GM12872 (cell line): ENCODE measurements around the gene SERTM1.

Experiments
- TF ChIP-seq, protein P1 (sequence below): IDR thresholded peaks from 3 replicates; pipeline ENCODE4 v1.5.1; 2011; ENCODE audit warnings: low read depth, mild to moderate bottlenecking, low read length, moderate library complexity; ENCODE audit not compliant: insufficient read depth

The SERTM1 gene

DNA sequence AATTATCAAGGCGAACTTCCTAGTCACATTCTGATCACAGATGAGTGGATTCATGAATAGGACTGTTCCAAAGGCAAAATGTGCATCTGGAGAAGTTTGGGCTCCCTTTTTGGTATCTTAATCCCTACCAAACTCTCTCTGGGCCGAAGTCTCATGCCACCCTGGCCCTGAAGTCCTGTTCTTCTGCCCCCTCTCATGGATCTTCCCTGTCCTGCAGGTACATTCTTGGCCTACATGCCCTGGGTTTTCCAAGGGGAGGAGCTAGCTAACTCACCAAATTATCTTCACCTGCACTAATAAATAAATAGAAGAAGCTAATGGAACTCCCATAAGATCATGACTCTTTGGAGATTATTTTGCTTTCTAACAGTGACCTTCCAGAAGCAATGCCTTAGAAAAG, 50.3 kb downstream of the SERTM1 start:
- TF ChIP-seq, protein P1, sequence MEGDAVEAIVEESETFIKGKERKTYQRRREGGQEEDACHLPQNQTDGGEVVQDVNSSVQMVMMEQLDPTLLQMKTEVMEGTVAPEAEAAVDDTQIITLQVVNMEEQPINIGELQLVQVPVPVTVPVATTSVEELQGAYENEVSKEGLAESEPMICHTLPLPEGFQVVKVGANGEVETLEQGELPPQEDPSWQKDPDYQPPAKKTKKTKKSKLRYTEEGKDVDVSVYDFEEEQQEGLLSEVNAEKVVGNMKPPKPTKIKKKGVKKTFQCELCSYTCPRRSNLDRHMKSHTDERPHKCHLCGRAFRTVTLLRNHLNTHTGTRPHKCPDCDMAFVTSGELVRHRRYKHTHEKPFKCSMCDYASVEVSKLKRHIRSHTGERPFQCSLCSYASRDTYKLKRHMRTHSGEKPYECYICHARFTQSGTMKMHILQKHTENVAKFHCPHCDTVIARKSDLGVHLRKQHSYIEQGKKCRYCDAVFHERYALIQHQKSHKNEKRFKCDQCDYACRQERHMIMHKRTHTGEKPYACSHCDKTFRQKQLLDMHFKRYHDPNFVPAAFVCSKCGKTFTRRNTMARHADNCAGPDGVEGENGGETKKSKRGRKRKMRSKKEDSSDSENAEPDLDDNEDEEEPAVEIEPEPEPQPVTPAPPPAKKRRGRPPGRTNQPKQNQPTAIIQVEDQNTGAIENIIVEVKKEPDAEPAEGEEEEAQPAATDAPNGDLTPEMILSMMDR: no peak

DNA sequence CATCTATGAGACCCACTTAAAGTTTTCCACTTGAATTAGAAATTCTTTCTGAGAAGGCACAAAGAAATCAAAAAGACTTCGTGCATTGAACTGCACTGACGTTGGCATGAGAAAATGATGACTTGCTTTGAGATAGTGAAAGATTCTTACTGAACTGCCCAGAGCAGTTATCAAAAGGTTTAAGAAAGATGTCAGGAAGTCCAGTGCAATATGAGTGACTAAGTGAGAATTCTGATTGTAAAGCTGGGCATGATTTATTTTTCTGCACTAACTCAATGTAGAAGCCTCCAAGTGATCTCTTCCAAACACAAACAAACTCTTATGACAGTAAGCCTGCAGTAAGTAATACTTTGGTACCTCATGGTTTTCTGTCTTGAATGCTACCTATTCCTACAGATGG, 52.1 kb downstream of the SERTM1 start:
- TF ChIP-seq, protein P1: no peak

DNA sequence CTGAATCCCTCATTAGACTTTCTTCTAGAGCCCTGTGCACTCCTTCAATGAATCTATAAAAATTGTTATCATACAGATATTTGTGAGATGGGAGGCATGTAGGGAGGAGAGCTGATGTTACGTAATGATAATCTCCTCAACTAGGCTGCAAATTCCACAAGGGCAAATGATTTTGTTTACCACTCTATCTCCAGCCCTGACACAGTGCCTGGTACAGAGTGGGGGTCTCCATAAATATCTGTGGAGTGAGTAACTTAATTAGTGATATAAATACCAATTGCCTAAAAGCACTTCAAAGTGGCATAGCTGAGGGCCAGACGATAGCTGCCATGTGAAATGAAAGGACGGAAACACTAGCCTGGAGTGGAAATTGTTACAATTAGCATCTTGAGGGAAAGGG, 54.2 kb downstream of the SERTM1 start:
- TF ChIP-seq, protein P1: no peak

DNA sequence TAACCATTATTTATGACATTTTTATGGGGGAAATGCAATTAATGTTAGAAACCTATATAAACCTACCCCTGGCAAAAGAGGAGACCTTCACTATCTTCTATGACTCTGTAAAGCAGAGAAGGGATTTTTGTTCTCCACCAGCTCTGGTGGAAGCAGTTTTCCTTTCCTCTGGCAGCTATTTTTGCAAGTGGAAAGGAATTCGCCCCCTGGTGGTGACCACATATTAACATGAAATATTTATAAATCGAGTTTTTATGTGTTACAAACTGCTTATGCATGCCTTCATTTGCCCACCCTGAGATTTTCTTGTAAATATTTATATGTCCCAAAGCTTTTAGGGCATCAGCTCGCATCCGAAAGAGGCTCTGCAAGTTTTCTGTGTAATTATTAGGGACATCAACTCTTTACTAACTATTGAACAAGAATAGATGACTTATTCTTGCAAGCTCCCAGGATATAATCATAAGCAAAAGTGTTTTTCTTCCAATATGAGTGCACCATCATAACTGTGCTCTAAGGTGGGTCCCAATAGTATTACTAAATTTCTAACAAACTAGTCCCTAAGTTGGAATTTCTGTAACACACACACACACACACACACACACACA, 62.4 kb downstream of the SERTM1 start:
- TF ChIP-seq, protein P1: peak; percentile 62

DNA sequence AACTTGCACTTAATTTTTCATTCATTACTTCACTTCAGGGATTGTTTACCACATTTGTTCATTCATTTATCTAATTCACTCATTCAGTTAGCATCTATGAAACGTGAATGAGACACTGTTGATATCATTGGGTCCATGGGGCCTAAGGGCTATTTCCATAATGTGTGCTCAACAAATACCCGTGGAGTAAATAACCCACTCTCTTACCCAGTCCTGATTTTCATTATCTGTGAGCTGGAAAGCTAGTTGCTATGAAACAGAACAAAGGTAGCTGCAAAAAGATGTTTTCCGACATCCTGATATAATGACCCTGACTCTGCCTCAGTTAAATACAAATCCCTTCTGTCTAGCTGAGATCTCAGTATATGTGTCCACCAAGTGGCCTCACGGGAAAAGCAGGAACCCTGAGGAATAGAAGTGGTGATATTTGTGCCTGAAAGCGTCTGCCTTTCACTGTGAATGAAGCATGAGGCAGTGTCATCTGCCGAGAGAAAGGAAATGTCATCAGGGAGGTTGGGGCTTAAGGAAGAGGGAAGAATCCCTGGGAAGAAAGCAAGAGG, 63.8 kb downstream of the SERTM1 start:
- TF ChIP-seq, protein P1: no peak

DNA sequence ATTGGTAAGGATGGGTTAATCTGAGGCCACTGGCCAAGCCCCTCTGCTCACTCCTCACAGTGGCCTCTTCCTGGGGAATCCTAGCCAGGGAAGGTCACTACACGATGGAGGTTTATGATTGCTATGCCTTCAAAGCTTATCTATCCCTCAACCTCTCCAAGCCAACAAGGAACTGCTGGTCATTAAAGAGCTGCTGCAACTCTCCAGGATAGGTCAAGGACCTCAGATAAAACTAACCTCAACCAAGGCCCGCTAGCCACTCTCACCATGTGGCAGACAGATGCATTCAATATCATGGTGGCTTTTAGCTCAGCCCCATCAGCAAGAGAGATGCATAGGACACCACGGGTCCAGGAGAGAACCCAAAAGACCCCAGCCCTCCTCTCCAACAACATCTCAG, 71.6 kb downstream of the SERTM1 start:
- TF ChIP-seq, protein P1: no peak

DNA sequence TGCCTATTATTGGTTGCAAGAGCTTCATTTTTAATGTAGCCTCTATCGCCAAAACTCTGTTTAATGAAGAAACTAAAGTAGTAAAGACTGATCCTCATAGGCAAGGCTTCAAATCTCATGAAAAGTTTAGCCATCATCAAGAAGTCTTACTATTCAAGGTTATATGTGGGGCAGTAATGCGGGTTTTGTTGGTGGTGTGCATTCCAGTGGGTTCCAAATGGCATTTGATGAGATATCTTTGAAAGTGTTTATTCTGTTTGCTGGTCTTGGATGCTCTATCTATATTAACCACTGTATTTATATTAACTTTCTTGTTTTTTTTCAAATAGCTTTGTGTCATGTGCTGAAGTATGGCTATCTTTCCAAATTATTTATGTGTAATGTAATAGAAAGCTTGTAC, 72.2 kb downstream of the SERTM1 start:
- TF ChIP-seq, protein P1: no peak
